Limb (tissue), 2 donors: ENCODE data around the gene VPS26C.

Experiments used
- DNase-seq, 2 donors: peaks; one replicate each; pipeline ENCODE4 v3.0.0-alpha.2; 2016; ENCODE audit errors: extremely low spot score in 2 of 2

Gene VPS26C

GRCh38 chr21:37264808-37265207 lies 2.3 kb downstream of the VPS26C start:
- no peak for DNase-seq

GRCh38 chr21:37263827-37264600 lies 3.1 kb downstream of the VPS26C start:
- no peak for DNase-seq

DNA sequence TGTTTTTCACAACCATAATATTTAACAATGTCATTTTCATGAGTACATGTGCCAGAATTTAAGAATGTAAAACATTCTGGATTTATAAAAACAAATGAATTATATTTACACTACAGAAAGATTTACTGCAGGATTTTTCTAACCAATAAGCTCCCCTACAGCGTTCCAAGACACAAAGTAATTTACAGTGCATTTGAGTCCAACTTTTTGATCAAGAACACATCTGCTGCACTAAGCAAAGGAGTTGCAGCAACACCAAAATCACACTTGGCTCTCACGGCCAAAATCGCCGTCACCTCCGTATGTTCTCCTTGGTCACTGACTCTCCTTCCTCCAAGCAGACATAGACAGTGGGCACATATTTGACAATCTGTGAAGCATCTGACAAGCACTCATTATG lies 7.7 kb downstream of the VPS26C start:
- no peak for DNase-seq

- peak; percentile 73 to 82 for DNase-seq
These were observed 8.9 kb downstream of the VPS26C start for GRCh38 chr21:37257967-37258877.

- peak in 1 of 2 donors; percentile 66 for DNase-seq
These were observed 9.6 kb downstream of the VPS26C start for GRCh38 chr21:37257511-37257966.

GRCh38 chr21:37253991-37254390 lies 13.1 kb downstream of the VPS26C start:
- no peak for DNase-seq

DNA sequence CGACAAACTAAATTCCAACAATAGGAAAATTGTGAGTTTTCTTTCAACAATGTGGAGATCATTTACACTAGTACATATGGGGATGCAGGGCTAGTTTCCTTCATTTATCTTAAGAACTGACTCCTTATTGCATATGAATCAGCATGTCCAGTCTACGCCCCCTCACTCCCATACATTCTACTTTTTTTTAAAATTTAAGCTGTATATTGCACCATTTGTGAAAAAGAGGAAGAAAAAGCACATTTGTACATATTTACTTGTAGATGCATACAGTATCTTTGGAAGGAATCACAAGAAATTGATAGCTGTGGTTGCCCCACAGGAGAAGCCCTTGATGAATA lies 15.9 kb downstream of the VPS26C start:
- no peak for DNase-seq

GRCh38 chr21:37249112-37249904 lies 17.8 kb downstream of the VPS26C start:
- no peak for DNase-seq

- DNase-seq: no peak
These were observed 18.8 kb downstream of the VPS26C start for GRCh38 chr21:37248298-37248697.

DNA sequence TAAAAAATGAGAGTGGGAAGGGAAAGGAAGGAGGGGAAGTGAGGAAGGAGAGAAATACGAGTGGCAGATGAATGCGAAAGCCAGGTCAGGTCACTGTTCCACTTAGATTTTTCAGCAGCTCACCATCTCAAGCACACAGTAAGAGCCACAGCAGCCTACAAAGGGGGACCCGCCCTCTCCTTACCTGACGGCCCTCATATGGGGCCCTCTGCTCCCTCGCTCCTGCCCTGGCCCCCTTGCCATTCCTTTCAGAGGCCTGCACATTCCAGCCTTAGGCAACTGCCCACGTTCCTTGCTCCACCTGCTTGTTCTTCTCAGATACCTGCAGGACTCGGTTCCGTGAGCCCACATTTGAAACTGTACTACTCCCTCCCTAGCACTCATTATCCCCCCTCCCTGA lies 22.0 kb downstream of the VPS26C start:
- no peak for DNase-seq

DNA sequence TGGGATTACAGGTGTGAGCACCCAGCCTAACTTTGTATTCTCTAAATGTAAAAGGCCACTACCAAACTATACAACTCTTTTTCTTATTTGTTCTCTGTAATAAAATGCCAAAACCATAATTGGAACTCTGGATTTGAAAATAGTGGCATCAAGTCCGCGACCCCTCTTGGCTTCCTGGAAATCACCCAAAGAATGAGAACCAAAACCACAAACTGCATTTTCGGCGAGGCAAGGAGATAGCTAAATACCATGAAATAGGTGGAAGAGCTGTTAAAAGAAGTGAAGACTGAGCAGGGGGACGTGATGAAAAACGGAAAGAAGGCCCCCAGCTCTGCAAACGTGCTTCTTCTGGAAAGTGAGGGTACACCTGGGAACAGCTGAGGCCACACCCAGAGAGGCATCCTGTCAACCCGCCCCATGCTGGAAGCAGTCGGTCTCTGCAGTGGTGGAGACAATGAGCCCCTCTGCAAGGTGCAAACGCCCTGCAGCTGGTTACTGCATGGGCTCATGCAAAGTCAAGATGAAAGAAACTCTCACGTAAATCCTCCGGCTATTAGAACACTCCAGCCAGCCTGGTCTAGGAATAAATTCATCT lies 22.5 kb downstream of the VPS26C start:
- DNase-seq: no peak

GRCh38 chr21:37243961-37244360 lies 23.2 kb downstream of the VPS26C start:
- no peak for DNase-seq

GRCh38 chr21:37241426-37241825 lies 25.7 kb downstream of the VPS26C start:
- DNase-seq: no peak

GRCh38 chr21:37240978-37241377 lies 26.2 kb downstream of the VPS26C start:
- no peak for DNase-seq

DNA sequence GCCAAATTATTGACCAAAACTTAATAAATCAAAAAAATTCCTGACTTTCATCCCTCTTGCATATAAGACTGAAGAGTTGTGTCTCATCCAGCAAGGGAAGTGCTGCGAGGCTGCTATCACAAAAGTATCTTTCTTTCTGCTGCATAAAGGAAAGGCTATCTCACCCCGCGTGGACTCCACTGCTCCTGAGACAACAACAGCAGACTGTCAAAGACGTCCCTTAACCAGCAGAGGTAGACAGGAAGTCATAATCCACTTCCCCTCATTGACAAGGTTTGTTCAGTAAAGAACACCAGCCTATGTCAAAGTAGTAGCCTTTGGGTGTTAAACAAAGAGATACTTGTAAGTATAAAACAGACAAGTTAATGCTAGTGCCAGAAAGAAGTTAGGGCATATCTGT lies 29.4 kb downstream of the VPS26C start:
- no peak for DNase-seq

DNA sequence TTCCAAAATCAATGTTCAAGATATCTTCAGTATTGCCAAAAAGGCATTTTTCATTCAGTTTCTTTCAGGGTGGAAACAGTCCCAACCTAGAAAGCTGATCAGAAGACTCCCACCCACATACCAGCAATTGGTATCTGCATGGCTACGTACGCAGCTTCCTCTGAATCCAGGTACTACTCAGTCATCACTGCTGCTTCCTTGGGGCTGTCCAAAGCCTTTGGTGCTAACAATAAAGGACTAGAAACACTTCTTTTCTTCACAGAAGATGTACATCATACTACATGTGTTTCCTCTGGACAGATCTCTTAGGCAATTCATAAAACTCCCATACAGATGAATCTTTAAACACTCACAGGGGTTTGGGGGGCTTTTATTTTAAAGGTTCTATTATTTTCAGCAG lies 29.8 kb downstream of the VPS26C start:
- no peak for DNase-seq

DNA sequence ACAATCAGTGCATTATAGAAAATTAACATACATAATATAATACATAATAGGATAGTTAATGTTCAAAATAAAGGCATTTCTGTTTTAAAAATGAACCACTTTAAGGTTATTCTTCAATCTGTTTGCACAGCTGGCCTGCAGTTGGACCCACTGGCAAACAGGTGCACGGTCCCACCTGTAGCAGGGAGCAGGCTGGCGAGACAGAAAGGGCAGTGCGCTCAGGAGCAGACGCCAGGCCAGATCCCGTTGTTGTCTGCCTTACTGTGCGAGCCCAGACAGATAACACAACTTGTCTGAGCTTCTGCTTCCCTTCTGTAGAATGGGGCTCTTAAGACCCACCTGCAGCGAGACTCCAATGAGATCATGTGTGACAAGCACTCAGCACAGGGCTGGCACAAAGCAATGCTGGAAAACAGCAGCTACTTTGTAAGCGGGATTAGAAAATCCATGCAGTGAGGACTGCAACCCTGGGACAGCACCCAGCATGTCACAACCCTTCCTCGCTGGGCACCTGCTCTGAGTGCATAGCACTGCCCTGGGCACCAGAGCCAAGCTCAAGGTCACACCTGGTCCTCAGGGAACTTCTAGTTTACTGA lies 33.5 kb downstream of the VPS26C start:
- no peak for DNase-seq

DNA sequence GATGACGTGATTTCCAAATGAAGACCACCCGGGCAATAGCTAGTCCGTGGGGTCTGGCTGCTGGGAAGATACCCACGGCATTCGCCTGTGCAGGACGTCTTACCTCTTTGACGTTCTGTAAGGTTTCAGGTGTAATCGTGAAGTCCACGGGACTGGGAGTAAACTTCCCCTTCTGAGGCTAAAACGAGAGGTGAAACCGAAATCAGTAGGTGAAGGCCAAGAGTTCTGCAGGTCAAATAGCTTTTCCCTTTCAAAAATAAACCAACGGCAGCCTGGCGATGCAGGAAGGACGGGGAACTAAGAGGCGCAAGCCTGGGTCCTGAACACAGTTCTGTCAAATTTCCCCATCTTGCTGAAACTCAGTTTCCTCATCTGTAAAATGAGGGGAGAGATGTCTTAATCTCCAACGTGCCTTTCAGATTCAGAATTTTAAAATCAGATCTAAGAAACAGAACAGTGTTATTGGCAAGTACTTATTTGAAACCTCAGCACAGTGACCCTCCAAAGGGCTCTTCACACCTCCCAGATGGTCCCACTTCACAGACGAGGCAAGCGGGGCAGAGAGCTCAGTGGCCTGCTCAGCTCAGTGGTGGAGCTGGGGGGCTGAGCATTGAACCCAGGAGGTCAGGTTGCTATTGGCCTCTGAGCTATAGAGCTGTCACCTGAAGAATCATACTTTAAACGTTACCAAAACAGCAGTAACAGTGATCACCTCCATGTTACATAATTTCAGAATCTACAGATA lies 34.7 kb downstream of the VPS26C start:
- DNase-seq: no peak

DNA sequence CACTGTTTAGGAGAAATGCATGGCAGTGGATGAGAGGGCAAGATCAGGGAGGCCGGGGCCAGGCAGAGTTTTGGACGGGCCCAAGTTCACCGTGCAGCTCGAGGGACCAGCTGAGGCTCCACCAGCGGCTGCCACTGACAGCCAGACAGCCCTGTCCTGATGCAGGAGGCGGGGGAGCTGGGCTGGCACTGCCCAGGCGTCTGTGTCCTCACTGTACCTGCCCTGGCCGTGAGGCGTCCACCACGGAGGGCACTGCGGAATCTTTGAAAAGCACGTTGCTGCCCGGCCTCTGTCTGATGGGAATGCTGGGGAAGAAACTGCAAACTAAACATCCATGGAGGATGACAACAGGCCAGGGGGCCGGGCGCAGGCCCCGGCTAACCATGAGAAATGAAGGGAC lies 35.5 kb downstream of the VPS26C start:
- no peak for DNase-seq

DNA sequence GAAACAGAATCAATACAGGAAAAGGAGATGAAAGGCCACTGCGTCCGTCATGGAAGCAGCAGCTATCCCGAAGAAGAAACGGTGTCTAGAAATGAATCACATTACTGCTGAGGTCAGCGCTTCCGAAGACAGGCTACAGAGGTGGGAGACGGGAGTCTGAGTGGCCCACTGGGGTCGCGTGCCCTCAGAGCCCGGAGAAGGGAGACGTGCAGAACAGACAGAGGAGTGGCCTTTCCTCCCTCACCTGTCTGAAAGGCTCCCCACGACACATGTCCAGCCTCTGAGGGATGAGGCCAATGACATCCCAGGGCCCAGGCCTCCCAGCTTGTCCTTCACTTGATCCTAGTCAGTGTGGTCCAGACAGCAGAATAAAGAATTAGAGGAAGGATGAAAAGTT lies 35.9 kb downstream of the VPS26C start:
- DNase-seq: no peak
